ENCODE results near the gene ROR1. TPM values are rescaled to one million over a fixed set of nuclear protein-coding genes. Genes with fewer than 3 reads are reported as not detected.

ROR1 gene
- total and polyA plus RNA-seq, 7 experiments from 2014 or later = 0.07 to 0.22 (median 0.16) TPM; not detected in 4

- H3K4me1 Mint-ChIP-seq = no peaks in the 10 kb centered on the region
- H3K27me3 ChIP-seq (ENCODE audit: control insufficient read depth in 2 of 2, insufficient read depth in 2 of 2, low read length in 2 of 2) = no peaks in the 10 kb centered on the region
- DNase-seq (no peak), ATAC-seq (no peak)
- H3K4me3 ChIP-seq (ENCODE audit: low read length) = no peak overlapping the region
- H3K9me3 ChIP-seq (ENCODE audit: control insufficient read depth in 2 of 3, low read length in 3 of 3) = no peaks in the 10 kb centered on the region
- H3K4me1 ChIP-seq (ENCODE audit: control insufficient read depth in 2 of 2, insufficient read depth in 2 of 2, low read length in 2 of 2) = no peaks in the 10 kb centered on the region
- H3K27ac Mint-ChIP-seq = no peak overlapping the region
- POLR2A ChIA-PET = no interaction called here
- peaks cover 0 to 14% (median 3%) of the 10 kb centered on the region in 5 donors for H3K27me3 Mint-ChIP-seq
- CTCF ChIA-PET = no interaction called here
- H3K4me3 Mint-ChIP-seq = no peak overlapping the region
- no peaks in the 10 kb centered on the region for H3K36me3 ChIP-seq (ENCODE audit: control insufficient read depth in 2 of 3, insufficient read depth in 3 of 3, low read length in 3 of 3)
- intact Hi-C loops (cut with micrococcal nuclease) = no loop called here
- H3K36me3 Mint-ChIP-seq = no peaks in the 10 kb centered on the region
- H3K9me3 Mint-ChIP-seq = peaks cover 0 to 3% (median 0%) of the 10 kb centered on the region in 11 donors
- H3K27ac ChIP-seq (ENCODE audit: low read depth, low read length) = no peak overlapping the region
Measured at GRCh38 chr1:63977466-63977865, 203.6 kb downstream of the ROR1 start.

DNA sequence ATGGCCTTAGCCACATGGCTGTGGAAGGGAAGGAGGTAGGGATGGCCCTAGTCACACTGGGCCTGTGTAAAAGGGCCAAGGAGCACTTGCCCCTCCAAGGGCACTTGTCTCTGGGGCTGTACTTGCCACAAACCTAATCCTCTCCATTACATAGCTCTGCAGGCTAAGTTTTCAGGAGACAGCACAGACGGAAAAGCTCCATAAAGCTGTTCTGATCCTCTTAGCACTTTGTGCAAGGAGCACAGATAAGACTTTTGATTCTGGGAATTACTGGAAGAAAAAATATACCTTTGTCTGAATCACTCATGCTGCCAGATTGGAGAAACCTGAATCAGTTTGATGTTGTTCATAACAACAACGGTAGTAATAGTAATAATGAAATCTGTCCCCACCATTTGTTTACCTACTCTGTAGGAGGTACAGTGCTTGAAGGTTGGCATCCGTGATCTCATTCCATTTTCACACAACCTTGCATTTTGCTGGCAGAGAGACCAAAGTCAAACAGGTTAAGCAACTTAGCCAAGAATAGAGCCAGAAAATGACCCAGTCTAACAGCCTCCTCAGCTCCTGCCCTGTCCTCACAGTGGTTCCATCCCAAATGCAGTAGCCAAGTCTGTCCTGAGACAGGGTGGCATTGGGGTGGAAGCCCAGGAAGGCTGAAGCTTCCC is 207.1 kb downstream of the ROR1 start:
- DNase-seq (no peak), ATAC-seq (no peak)
- Histone ChIP-seq H3K9me3 (ENCODE audit: control insufficient read depth in 2 of 3, low read length in 3 of 3) (no peaks in the 10 kb centered on the region), H3K27ac (ENCODE audit: low read depth, low read length) (no peak overlapping the region), H3K27me3 (ENCODE audit: control insufficient read depth in 2 of 2, insufficient read depth in 2 of 2, low read length in 2 of 2) (no peaks in the 10 kb centered on the region), H3K4me1 (ENCODE audit: control insufficient read depth in 2 of 2, insufficient read depth in 2 of 2, low read length in 2 of 2) (no peaks in the 10 kb centered on the region), H3K4me3 (ENCODE audit: low read length) (no peak overlapping the region), H3K36me3 (ENCODE audit: control insufficient read depth in 2 of 3, insufficient read depth in 3 of 3, low read length in 3 of 3) (no peaks in the 10 kb centered on the region)
- intact Hi-C loops (cut with micrococcal nuclease) = no loop called here
- H3K36me3 Mint-ChIP-seq = no peaks in the 10 kb centered on the region
- H3K4me1 Mint-ChIP-seq = no peaks in the 10 kb centered on the region
- no peak overlapping the region for H3K4me3 Mint-ChIP-seq
- ChIA-PET POLR2A (no interaction called here), CTCF (no interaction called here)
- no peak overlapping the region for H3K27ac Mint-ChIP-seq
- no peaks in the 10 kb centered on the region for H3K9me3 Mint-ChIP-seq
- peaks cover 0 to 4% (median 2%) of the 10 kb centered on the region in 5 donors for H3K27me3 Mint-ChIP-seq

GRCh38 chr1:63981408-63981773 is 207.6 kb downstream of the ROR1 start:
- no peaks in the 10 kb centered on the region for H3K36me3 ChIP-seq (ENCODE audit: control insufficient read depth in 2 of 3, insufficient read depth in 3 of 3, low read length in 3 of 3)
- Mint-ChIP-seq H3K9me3 (no peaks in the 10 kb centered on the region), H3K4me3 (no peak overlapping the region), H3K27me3 (peaks cover 0 to 8% (median 3%) of the 10 kb centered on the region in 5 donors), H3K27ac (no peak overlapping the region), H3K36me3 (no peaks in the 10 kb centered on the region), H3K4me1 (no peaks in the 10 kb centered on the region)
- CTCF ChIA-PET = no interaction called here
- ATAC-seq = no peak
- no peaks in the 10 kb centered on the region for H3K9me3 ChIP-seq (ENCODE audit: control insufficient read depth in 2 of 3, low read length in 3 of 3)
- H3K27ac ChIP-seq (ENCODE audit: low read depth, low read length) = no peak overlapping the region
- no peak overlapping the region for H3K4me3 ChIP-seq (ENCODE audit: low read length)
- H3K4me1 ChIP-seq (ENCODE audit: control insufficient read depth in 2 of 2, insufficient read depth in 2 of 2, low read length in 2 of 2) = no peaks in the 10 kb centered on the region
- intact Hi-C loops (cut with micrococcal nuclease) = no loop called here
- no peak for DNase-seq
- H3K27me3 ChIP-seq (ENCODE audit: control insufficient read depth in 2 of 2, insufficient read depth in 2 of 2, low read length in 2 of 2) = no peaks in the 10 kb centered on the region
- POLR2A ChIA-PET = no interaction called here

- no peak overlapping the region for H3K4me3 ChIP-seq (ENCODE audit: low read length)
- ChIA-PET CTCF (no interaction called here), POLR2A (no interaction called here)
- Mint-ChIP-seq H3K36me3 (no peaks in the 10 kb centered on the region), H3K4me1 (no peaks in the 10 kb centered on the region), H3K9me3 (no peaks in the 10 kb centered on the region), H3K4me3 (no peak overlapping the region), H3K27ac (no peak overlapping the region), H3K27me3 (peaks cover 0 to 10% (median 3%) of the 10 kb centered on the region in 5 donors)
- H3K36me3 ChIP-seq (ENCODE audit: control insufficient read depth in 2 of 3, insufficient read depth in 3 of 3, low read length in 3 of 3) = no peaks in the 10 kb centered on the region
- intact Hi-C loops (cut with micrococcal nuclease) = no loop called here
- H3K4me1 ChIP-seq (ENCODE audit: control insufficient read depth in 2 of 2, insufficient read depth in 2 of 2, low read length in 2 of 2) = no peaks in the 10 kb centered on the region
- no peaks in the 10 kb centered on the region for H3K27me3 ChIP-seq (ENCODE audit: control insufficient read depth in 2 of 2, insufficient read depth in 2 of 2, low read length in 2 of 2)
- DNase-seq (no peak), ATAC-seq (no peak)
- no peaks in the 10 kb centered on the region for H3K9me3 ChIP-seq (ENCODE audit: control insufficient read depth in 2 of 3, low read length in 3 of 3)
- no peak overlapping the region for H3K27ac ChIP-seq (ENCODE audit: low read depth, low read length)
Measured at GRCh38 chr1:63982201-63982600, 208.4 kb downstream of the ROR1 start.

- no peak overlapping the region for H3K27ac Mint-ChIP-seq
- Histone ChIP-seq H3K27me3 (ENCODE audit: control insufficient read depth in 2 of 2, insufficient read depth in 2 of 2, low read length in 2 of 2) (no peaks in the 10 kb centered on the region), H3K36me3 (ENCODE audit: control insufficient read depth in 2 of 3, insufficient read depth in 3 of 3, low read length in 3 of 3) (no peaks in the 10 kb centered on the region), H3K4me3 (ENCODE audit: low read length) (no peak overlapping the region), H3K4me1 (ENCODE audit: control insufficient read depth in 2 of 2, insufficient read depth in 2 of 2, low read length in 2 of 2) (no peaks in the 10 kb centered on the region), H3K9me3 (ENCODE audit: control insufficient read depth in 2 of 3, low read length in 3 of 3) (no peaks in the 10 kb centered on the region), H3K27ac (ENCODE audit: low read depth, low read length) (no peak overlapping the region)
- H3K27me3 Mint-ChIP-seq = peaks cover 2 to 9% (median 4%) of the 10 kb centered on the region in 5 donors
- no peaks in the 10 kb centered on the region for H3K9me3 Mint-ChIP-seq
- DNase-seq (no peak), ATAC-seq (no peak)
- no peaks in the 10 kb centered on the region for H3K36me3 Mint-ChIP-seq
- POLR2A ChIA-PET = interaction anchor here (0.8 kb wide), 1 partner anchor 34 kb away, joined by 3 read pairs; no protein-coding TSS in a partner anchor
- no peak overlapping the region for H3K4me3 Mint-ChIP-seq
- CTCF ChIA-PET = no interaction called here
- intact Hi-C loops (cut with micrococcal nuclease) = no loop called here
- H3K4me1 Mint-ChIP-seq = no peaks in the 10 kb centered on the region
Measured at GRCh38 chr1:63983391-63984256, 209.8 kb downstream of the ROR1 start.

DNA sequence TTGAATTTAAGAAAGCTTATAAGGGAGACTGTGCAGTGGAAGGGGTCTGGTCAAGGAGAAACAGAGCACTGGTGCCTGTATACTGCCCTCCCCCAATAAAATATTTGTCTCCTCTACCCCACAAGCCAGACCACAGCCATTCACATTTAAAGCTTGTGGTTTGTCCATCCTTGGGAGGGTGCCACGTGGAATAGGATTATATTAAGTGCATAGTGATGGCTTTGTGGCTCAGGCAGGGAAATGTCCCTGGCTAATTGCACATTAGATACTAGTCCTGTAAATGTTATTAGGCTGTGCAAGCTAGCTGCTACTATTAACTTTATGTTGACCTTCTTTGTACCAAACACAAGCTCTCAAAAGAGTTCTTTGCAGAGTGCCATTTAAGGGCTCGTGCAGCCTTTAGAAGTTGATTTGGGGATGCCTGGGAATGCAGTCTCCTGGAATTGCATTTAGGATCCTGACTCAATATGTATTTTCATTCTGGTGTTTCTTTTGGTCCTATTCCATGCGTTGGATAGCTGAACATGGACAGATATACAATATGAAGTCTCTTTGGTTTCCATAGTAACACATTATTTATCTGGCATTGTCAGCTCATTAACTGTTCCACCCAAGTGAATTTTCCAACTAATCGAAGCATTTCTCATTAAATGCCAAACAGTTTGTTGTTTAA is 210.6 kb downstream of the ROR1 start:
- no peaks in the 10 kb centered on the region for H3K9me3 ChIP-seq (ENCODE audit: control insufficient read depth in 2 of 3, low read length in 3 of 3)
- Mint-ChIP-seq H3K4me3 (no peak overlapping the region), H3K27me3 (peaks cover 2 to 9% (median 6%) of the 10 kb centered on the region in 5 donors), H3K9me3 (peaks cover 0 to 2% (median 0%) of the 10 kb centered on the region in 11 donors), H3K36me3 (no peaks in the 10 kb centered on the region), H3K4me1 (no peaks in the 10 kb centered on the region), H3K27ac (no peak overlapping the region)
- ChIA-PET POLR2A (no interaction called here), CTCF (no interaction called here)
- no peaks in the 10 kb centered on the region for H3K4me1 ChIP-seq (ENCODE audit: control insufficient read depth in 2 of 2, insufficient read depth in 2 of 2, low read length in 2 of 2)
- ATAC-seq (no peak), DNase-seq (no peak)
- H3K27me3 ChIP-seq (ENCODE audit: control insufficient read depth in 2 of 2, insufficient read depth in 2 of 2, low read length in 2 of 2) = no peaks in the 10 kb centered on the region
- H3K27ac ChIP-seq (ENCODE audit: low read depth, low read length) = no peak overlapping the region
- no peaks in the 10 kb centered on the region for H3K36me3 ChIP-seq (ENCODE audit: control insufficient read depth in 2 of 3, insufficient read depth in 3 of 3, low read length in 3 of 3)
- H3K4me3 ChIP-seq (ENCODE audit: low read length) = no peak overlapping the region
- intact Hi-C loops (cut with micrococcal nuclease) = no loop called here
